Activated CD8-positive, alpha-beta memory T cell treated with anti-CD3 and anti-CD28 coated beads for 4 hours (primary cell): ENCODE results near the gene TMF1.
A peak's percentile ranks its signal among the peaks of the same experiment; 100 is the strongest.

Source experiments
- DNase-seq, 2 donors: peaks; one replicate each; pipeline ENCODE4 v3.0.0-alpha.2; 2020; ENCODE audit warnings: low read depth in 2 of 2

TMF1 gene

DNA sequence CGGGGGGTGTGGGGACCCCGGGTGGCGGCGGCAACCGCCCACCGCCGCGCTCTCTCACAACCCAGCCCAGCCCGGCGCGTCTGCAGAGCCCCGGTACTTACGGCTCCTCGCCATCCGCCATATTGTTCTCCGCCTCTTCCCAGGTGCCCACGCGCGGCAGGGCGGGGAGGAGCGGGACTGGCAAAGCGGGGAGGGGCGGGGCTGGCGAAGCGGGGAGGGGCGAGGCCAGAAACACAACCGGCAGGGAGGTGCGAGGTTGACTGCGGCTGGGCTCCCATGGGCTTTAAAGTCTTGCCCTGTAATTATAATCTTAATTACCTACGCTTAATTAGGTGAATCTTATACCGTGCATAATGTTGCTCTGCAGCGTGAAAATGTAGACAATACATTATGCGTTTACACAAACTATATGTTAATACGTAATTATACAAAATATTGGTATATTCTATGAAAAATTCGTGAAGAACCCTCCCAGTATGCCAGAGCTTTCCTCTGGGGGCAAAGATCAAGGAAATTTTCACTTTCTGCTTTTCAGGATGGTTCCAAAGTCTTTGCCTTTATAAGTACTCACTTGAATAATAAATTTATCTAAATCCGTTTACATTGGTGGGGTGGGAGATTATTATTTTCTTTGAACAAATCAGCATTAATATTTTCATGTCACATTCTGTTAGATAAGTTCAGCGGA lies 28.2 kb upstream of the TMF1 start, which contains the start of gene UBA3:
TSS of gene UBA3 (minus strand) at position 133 of the 688 bp plus-strand sequence. CDS start at position 121, 12 bp downstream.
- peak; percentile 86 for DNase-seq

DNA sequence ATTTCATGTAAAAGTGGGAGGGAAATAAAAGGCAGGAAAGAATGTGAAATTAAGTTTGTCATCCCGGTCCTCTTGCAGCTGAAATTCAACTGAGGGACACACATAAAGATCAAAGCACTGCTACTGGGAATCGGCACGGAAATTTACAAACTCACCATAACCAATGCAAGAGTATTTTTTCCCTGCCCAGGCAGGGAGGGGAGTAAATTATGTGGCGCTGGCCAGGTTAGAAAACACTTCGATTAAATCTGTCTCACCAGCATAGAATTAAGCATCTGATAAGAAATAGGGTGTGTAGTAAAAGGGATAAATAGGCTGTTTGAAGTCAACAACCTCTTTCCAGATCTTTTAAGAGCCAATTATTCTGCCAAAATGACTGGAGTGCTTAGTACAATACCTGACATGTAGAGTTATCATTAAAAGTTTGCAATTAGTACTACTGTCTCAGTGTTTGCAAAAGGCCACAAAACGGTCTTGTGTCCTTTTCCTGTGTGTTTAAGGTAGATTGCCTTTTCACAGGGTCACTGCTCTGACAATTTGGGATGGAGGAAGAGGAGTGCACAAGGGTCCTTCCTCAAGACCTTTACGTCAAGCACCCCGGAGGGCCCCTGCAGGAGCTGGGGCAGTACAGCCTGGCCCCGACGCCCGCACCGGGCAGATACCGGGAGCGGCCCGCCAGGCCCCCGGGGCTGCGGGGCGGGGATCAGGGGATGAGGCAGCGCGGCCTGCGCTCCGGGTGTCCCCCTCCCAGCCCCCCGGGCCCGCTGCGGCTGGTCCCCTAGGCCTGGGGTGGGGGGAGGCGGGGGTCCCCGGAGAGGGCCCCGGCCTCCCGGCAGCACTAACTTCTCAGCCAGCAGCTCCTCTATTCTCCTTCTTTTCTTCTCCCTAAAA lies 27.4 kb upstream of the TMF1 start:
- no peak for DNase-seq

DNA sequence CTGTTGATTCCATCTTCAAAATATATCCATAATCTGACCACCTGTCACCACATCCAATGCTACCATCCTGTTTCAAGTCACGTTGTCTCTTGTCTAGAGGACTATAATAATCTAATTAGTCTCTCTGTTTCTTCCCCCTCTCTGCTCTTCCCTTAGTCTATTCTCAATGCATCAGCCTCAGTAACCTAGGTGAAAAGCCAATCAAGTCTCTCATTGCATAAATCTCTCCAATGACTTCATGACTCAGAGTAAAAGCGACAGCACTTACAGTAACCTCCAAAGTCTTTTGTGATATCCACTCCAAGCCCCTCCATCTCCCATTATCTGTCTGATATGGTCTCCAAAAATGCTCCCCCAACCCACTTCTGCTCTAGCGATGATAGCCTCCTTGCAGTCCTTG lies 20.8 kb upstream of the TMF1 start:
- no peak for DNase-seq

DNA sequence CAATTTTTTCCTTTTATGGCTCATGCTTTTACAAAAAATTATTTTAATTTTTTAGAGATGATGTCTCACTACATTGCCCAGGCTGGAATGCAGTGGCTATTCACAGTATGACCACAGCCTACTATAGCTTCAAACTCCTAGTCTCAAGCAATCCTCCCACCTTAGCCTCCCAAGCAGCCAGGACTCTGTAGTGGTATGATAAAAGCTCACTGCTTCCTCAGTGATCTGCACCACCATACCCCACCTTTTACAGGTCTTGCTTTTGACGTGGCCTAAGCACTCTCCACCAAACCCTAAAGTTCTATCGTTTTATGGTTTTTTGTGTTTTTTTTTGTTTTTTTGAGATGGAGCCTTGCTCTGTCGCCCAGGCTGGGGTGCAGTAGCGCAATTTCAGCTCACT lies 14.0 kb upstream of the TMF1 start:
- no peak for DNase-seq

DNA sequence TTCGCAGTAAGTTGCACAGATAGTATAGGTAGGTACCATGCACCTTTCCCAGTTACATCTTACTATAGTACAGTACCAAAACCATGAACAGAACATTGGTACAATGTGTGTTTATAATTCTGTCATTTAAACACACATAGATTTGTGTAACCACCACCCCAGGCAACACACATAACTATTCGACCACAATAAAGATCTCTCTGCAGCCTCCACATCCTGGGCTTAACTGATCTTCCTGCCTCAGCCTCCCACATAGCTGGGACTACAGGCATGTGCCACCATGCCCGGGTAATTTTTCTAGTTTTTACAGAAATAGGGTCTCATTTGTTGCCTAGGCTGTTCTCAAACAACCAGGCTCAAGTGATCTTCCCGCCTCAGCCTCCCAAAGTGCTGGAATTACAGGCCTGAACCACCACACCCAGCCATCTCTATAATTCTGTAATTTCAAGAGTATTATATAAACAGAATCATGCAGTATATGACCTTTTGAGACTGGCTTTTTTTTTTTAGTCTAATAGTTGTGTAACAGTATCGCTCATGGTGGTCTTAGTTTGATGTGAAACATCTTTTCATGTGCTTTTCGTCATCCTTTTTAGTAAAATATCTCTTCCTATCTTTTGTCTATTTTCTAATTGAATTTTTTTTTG lies 13.3 kb upstream of the TMF1 start:
- no peak for DNase-seq

DNA sequence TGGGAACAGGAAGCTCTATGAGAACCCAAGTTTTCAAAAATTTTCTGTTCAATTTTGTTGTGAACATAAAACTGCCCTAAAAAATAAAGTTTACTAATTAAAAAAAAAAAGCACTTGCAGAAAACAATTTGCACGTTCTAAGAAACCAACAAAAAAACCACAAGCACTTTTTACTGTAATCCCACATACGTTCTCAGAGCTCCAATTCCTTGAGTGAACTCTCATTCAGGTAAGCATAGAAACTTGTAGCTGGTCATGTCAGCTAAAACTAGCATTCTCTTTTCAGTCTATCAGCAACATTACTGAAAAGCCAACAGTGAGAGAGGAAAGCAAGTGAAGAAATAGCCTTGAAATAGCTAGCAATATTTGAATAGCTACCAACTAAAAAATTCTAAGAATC lies 11.5 kb upstream of the TMF1 start:
- no peak for DNase-seq

DNA sequence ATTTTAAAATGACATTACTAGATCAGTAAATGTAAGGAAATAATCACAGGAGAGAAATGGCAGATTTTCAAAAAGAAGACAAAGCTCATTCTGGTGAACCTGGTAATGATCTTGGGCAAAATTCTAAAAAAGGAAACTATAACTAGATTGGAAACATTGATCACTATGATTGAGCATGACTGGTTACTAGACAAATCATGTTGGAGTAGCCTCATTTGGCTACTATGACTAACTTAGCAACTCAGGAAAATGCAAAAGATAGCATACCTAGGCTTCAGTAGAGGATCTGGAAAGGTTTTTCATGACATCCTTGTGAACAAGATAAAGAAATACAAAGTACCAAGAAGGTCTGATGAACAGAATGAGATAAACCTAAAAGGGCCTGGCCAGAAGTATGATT lies 7.6 kb upstream of the TMF1 start:
- no peak for DNase-seq

DNA sequence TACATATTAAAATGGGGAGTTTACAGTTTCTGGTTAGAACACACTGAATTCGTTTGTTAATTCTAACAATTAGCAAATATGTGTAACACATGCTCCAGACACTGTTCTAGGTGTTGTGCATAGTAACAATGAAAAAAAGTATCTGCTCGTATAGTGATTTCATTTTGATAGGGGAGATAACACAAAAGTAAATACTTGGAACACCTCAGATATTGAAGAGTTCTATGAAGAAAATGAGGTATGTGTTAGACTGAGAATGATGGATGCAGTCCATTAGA lies 6.8 kb upstream of the TMF1 start:
- DNase-seq: no peak

DNA sequence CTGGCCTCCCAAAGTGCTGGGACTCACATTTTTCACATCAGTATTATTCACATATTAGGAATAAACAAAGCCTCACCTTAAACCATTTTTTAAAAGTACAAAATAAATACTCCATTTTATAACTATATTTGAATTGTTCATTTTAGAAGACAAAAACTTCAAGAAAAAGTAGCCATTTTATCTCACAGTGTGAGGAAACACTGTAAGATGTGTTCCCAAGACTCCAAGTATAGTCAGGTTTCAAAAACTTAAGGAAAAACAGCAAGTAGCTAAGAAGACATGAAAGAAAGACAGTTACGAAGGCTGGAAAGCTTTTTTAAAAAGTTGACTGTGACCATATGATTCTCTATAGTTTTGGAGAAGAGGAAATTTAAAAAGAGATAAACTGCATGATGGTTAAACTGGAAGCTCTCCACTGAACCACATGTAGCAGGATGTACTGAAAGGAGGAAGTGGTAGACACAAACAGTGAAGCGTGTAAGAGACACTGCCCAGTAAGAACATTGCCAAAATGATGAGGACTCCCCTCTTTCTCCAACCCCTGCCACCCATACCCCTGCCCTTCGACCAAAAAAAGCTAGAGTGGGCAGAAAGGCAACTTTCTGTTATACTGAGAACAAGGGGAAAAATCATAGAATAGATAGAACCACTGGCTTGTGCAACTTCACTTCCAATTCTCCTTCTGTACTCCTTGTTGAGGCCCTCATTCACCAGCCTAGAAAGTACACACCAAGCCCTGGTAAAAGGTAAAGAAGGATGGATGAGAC lies 6.2 kb upstream of the TMF1 start:
- DNase-seq: no peak

DNA sequence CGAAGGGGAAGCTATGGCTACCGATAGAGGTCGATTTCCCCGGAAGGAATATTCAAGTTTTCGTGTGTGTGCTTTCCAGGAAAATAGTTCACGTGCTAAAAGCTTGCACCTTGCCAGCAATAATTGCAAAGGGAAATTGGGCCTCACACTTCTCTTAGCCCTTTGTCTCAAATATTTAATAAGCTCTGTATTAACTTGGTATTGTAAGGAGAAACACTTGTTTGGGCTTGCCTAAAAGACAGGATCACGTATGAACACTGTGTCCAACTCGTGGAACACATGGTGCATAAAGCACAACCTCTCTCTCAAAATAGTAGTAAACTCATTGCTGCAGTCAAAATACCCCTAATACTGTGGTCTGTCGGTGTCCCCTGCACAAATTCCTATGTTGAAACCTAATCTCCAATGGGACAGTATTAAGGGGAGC lies 352 bp upstream of the TMF1 start:
- DNase-seq: no peak

DNA sequence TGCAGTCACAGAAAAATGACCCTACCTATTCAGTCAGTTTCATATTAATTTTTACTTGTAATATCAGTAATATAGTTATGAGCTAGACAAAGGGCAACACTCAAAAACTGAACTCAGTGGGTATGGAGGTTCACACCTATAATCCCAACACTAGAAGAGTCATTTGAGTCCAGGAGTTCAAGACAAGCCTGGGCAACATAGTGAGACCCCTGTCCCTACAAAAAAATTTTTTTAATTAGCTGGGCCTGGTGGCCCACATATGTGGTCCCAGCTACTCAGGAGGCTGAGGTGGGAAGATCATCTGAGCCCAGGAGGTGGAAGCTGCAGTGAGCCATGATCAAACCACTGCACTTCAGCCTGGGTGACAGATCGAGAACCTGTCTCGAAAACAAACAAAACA lies 3.1 kb downstream of the TMF1 start:
- DNase-seq: no peak

DNA sequence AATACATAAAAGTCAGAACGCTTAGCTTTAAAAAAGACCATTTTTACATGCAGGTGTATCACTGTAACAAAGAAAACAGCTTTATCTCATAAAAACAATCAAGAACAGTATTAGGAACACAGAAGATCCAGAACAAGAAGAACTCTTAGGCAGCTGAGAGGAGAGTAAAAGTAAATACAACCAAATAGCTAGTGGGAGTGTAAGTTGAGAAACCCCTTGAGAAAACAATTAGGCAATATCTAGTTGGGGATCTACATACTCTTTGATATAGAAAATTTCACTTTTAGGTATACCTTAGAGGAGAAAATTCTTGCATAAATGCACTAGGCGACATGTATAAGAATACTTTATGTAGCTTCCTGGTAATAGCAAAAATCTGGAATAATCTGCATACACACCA lies 7.5 kb downstream of the TMF1 start:
- DNase-seq: no peak

DNA sequence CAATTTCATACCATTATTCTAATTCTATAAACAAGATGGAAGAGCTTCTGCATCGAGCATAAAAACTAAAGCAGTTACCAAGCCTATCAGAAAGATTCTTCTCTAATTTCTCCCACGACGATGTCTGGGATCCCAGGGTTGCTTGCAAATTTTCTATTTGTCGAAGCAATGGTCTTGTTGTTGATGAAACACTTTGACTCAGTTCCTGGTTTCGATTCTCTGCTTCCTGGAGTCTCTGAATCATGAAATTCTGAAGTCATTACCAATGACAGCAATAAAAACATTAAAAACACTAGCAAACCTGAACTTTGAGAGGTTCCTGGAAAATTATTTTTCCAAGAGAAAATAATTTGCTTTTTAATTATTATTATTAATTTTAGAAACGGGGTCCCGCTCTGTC lies 18.7 kb downstream of the TMF1 start:
- DNase-seq: no peak

DNA sequence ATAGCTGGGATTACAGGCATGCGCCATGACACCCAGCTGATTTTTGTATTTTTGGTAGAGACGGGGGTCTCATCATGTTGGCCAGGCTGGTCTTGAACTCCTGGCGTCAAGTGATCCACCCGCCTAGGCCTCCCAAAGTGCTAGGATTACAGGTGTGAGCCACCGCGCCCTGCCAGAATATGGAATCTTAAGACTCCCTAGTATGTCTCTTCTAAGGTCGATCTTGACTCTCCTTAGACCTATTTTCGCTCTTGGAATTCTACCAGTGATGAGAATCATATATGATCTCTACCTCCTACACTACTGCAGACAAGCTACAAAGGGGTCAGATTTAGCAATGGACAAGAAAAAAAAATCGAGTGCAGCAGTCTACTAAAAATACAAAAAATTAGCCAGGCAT lies 19.4 kb downstream of the TMF1 start:
- no peak for DNase-seq

DNA sequence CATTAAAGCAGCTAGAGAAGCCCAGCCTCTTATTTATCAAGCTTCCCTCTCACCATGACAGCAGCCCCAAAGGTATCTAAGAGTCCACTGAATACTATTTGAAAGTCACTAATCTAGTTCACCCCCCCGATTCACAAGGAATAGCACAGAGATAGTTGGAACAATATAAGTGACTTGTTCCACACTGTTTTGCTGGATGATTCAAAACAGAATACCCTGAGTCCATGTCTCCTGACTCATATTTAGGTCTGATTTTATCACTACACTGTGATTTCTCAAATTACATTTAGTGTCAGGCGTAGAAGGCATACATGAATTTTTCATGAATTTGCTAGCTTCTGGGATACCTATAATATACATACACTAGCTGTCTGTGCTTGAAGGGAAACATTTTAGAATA lies 20.0 kb downstream of the TMF1 start:
- DNase-seq: no peak

DNA sequence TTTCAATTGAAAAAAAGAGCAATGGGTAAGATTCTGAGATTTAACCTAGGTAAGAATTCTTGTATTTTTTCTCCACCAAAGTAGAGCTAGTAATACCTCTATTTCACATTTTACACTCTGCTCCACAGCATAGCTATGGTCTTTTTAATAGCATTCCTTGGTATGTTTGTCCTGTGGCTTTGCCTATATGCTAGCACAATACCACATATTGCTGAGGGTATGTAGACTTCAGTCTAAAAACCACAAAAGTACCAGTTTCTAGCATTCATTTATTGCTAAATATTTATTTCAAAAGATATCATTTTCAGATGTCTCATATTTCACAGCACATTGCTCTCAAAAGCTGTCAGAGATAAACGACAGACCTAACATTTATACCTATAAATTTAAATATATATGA lies 20.5 kb downstream of the TMF1 start:
- DNase-seq: no peak

DNA sequence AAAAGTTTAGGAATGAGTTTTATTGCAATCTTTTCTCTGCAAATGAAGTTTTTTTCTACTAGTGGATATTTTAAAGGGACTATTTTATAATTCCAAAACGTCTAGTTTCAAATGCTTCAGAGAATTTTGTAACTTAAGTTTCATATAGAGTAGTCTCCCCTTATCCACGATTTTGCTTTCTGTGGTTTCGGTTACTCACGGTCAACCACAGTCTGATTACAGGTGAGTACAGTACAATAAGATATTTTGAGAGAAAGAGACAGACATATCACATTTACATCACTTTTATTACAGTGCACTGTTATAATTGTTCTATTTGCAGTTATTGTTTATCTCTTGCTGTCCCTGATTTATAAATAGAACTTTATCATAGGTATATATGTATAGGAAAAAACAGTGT lies 31.3 kb downstream of the TMF1 start:
- no peak for DNase-seq

DNA sequence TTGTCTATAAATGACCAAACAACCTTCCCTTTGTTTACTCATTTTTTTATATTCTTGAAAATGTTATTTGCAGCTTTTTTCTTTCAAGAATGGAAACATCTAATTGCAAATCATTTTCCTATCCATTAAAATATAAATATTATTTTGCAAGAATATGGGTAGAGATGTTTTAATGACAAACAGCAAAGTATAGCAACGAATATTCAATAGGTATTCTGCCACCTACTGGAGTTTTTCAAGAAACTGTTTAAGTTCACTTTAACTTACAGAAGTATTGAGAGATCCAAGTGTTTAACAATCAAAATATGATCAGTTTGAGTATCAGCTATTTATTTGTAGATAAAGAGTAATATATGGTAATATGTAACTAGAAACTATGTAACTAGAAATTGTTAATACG lies 31.7 kb downstream of the TMF1 start:
- DNase-seq: no peak

DNA sequence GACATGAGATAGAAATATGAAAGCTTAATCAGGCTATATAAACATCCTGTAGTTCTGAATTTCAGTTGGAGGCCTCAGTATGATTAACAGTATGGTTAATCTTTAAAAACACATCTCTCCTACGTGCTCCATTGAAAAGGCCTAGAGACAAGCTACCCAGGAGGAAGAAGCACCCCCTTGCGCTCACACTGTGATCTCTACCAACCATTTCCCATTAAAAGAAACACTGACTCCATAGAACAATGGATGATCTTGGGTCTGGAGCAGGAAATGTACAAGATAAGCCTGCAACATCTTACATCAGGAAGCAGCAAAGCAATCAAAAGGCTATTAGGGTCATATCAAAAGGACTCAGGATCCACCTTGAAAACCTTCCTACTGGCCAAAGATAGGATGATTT lies 35.2 kb downstream of the TMF1 start:
- no peak for DNase-seq

DNA sequence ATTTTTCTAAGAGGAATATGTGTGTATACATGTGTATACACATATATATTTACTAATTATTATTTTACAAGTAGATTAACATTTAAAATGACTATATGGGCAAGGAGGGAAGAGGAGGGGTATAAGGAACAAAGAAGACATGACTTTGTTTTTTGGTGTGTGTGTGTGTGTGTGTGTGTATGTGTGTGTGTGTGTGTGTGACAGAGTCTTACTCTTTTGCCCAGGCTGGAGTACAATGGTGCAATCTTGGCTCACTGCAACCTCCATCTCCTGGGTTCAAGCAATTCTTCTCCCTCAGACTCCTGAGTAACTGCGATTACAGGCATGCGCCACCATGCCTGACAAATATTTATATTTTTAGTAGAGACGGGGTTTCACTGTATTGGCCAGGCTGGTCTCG lies 36.0 kb downstream of the TMF1 start:
- no peak for DNase-seq

DNA sequence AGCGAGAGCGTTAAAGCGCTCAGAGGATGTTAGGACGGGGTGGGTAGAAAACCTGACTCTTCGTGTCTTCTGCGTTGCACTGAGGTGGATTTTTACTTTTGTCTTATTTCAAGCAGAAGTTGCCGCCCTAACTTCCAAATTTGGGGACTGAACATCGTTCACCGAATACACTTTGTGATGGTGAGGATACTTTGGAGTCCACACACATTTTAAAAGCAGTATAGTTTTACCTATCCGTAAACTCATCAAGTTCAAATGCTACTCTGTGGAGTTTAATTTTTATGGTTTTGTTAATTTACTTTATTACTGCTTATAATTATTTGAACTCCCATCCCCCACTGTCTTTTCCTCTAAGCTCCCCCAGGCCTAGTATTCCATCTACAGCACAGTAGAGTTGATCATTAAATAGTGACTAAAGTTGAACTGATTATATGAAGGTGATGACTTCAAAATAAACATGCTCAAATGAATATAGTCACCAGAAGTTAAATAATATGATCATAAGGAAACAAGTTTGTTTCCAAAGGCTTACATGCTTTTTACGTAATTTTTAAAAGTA lies 38.0 kb downstream of the TMF1 start:
- no peak for DNase-seq
